Progenitor cell of endocrine pancreas (in vitro differentiated cells): ENCODE results near the gene GNG12. TPM values are rescaled to one million over a fixed set of nuclear protein-coding genes. Genes with fewer than 3 reads are reported as not detected.
"Not testable (repeated sequence)": the region's sequence is repeated elsewhere in the genome, so short reads cannot be mapped to it uniquely, and the experiment has no call there.

Source experiments
- DNase-seq: peaks from one replicate; pipeline ENCODE4 v3.0.0; 2021; ENCODE audit warnings: low spot score; ENCODE audit not compliant: unreplicated experiment
- H3K27ac Mint-ChIP-seq: 2 replicates; pipeline ENCODE4 v1.8.0; 2021; ENCODE audit warnings: mild to moderate bottlenecking, moderate library complexity, mixed read lengths
- H3K27me3 Mint-ChIP-seq: 2 replicates; pipeline ENCODE4 v1.8.0; 2021; ENCODE audit warnings: mixed read lengths
- H3K36me3 Mint-ChIP-seq: 2 replicates; pipeline ENCODE4 v1.8.0; 2022; ENCODE audit warnings: mixed read lengths; ENCODE audit not compliant: insufficient read depth
- H3K4me1 Mint-ChIP-seq: 2 replicates; pipeline ENCODE4 v1.8.0; 2021; ENCODE audit warnings: low read depth, mixed read lengths
- H3K4me3 Mint-ChIP-seq: 2 replicates; pipeline ENCODE4 v1.8.0; 2021; ENCODE audit warnings: low read depth, mild to moderate bottlenecking, moderate library complexity, mixed read lengths
- H3K9me3 Mint-ChIP-seq: 2 replicates; pipeline ENCODE4 v1.8.0; 2021; ENCODE audit warnings: low read depth, mixed read lengths
- total RNA-seq: library from RNA; stranded (reverse); gene quantifications from 2 replicates; pipeline ENCODE4 v1.2.1, GENCODE V29; 2021
- TF ChIP-seq, protein P1 (sequence below): fragments of 200-600 bp; sonication (generic); IDR thresholded peaks from one replicate; pipeline ENCODE4 v1.5.0; 2021; ENCODE audit warnings: antibody characterized with exemption, mild to moderate bottlenecking; ENCODE audit not compliant: unreplicated experiment

The GNG12 gene
- total RNA-seq, 1 donor from 2014 or later = 8.9 TPM

DNA sequence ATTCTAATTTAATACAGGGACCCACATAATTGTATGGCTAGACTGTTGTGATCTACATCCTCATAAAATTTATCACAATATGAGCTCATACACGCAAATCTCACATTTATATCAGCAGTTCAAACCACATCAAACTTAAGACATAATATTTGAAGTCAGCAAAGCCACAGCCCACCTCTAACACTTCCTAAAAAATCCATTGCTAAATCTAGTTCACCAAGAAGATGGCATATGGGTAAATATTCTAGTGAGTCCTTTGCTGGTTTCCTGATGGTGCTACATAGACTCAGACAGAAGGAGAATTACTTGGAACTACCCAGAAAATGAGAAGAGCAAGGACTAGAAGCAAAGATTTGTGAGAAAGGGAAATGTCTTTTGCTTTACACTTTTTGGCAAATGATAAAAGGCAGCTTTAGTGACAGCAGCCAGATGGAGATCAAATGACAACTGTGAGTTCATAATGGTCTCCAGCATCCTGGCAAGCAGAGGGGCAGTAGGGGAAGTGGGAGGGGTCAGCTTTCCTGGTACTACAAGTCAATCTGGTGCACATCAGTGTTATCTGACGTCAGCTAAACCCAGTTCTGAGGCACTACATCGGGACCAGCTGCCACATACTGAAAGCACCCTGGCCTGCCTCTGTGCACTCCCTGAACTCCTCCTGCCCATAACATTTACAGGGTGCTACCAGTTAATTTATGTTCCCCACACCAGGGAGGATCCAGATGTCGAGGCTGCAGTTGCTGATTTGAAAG, 158.8 kb downstream of the GNG12 start:
- H3K4me3 Mint-ChIP-seq = no peak overlapping the region
- no peaks in the 10 kb centered on the region for H3K36me3 Mint-ChIP-seq
- no peak overlapping the region for H3K27ac Mint-ChIP-seq
- no peak for DNase-seq
- H3K4me1 Mint-ChIP-seq = peaks cover 17% of the 10 kb centered on the region
- TF ChIP-seq, protein P1, sequence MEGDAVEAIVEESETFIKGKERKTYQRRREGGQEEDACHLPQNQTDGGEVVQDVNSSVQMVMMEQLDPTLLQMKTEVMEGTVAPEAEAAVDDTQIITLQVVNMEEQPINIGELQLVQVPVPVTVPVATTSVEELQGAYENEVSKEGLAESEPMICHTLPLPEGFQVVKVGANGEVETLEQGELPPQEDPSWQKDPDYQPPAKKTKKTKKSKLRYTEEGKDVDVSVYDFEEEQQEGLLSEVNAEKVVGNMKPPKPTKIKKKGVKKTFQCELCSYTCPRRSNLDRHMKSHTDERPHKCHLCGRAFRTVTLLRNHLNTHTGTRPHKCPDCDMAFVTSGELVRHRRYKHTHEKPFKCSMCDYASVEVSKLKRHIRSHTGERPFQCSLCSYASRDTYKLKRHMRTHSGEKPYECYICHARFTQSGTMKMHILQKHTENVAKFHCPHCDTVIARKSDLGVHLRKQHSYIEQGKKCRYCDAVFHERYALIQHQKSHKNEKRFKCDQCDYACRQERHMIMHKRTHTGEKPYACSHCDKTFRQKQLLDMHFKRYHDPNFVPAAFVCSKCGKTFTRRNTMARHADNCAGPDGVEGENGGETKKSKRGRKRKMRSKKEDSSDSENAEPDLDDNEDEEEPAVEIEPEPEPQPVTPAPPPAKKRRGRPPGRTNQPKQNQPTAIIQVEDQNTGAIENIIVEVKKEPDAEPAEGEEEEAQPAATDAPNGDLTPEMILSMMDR = no peak
- no peaks in the 10 kb centered on the region for H3K9me3 Mint-ChIP-seq
- peaks cover 8% of the 10 kb centered on the region for H3K27me3 Mint-ChIP-seq

DNA sequence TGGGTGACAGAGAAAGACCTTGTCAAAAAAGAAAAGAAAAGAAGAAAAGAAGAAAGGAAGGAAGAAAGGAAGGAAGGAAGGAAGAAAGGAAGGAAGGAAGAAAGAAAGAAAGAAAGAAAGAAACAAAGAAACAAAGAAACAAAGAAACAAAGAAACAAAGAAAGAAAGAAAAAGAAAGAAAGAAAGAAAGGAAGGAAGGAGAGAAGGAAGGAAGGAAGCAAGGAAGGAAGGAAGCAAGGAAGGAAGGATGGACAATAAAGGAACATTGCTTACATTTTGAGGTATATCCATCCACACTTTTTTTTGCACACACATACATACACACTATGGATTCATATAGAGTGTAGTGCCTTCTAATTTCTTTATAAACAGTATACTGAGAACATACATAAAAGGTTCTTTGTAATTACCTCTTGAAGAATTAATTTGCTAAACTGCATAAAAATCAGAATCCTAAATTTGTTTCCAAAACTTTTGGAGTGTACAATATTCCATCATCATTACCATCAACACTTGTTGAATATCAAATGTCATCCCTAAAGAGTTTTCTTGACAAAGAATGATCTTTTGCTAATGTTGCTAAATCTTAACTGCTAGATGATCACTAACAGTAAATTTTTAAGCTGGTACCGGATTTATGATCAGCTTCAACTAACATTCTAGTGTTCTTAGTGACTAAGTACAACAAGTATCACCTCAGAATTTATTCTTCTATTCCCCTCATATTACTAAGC, 159.6 kb downstream of the GNG12 start:
- H3K4me3 Mint-ChIP-seq = no peak overlapping the region
- TF ChIP-seq, protein P1 = no peak
- no peak for DNase-seq
- H3K27me3 Mint-ChIP-seq = peaks cover 11% of the 10 kb centered on the region
- H3K36me3 Mint-ChIP-seq = no peaks in the 10 kb centered on the region
- peaks cover 16% of the 10 kb centered on the region for H3K4me1 Mint-ChIP-seq
- H3K9me3 Mint-ChIP-seq = no peaks in the 10 kb centered on the region
- no peak overlapping the region for H3K27ac Mint-ChIP-seq

DNA sequence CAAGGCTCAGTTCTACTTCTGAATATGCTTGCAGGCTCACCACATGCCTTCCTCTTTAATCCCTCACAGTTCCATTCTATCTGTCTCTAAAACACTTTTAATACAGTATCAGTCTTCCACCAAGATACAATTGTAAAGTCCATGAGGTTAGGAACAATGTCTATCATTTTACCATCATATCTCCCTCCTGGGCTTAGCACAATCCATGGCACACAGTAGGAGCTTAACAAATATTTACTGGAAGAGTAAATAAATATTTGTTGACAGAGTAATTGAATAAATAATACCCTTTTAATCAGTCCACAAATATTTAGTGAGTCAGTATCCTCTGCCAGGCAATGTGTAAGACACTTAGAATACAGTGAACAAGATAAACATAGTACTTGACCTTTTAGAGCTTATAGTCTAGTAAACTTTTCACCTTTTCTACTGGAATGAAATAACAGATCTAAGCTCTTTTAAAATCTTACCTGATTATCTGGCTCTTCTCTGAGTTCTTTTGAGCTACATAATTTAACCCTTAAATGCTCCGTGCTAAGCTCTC, 160.9 kb downstream of the GNG12 start:
- no peaks in the 10 kb centered on the region for H3K36me3 Mint-ChIP-seq
- no peaks in the 10 kb centered on the region for H3K9me3 Mint-ChIP-seq
- H3K27me3 Mint-ChIP-seq = peaks cover 11% of the 10 kb centered on the region

DNA sequence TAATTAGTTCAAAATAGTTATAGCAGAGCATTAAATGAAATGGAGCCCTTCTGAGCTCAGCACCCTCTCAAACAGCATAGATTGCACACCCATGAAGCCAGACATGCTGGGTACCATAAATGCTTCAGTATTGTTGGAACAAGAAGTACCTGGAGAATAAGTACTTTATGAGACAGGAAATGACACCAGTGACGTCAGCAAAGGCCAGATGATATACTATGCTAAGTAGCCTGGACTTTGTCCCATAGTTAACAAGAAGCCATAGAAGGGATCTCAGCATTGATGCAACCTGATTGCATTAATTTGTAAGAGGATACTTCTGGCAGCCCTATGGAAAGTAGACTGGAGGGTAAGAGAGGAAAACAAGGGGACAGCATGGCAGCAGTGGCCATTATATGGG, 164.6 kb downstream of the GNG12 start:
- peaks cover 2% of the 10 kb centered on the region for H3K4me1 Mint-ChIP-seq
- H3K4me3 Mint-ChIP-seq = no peak overlapping the region
- no peaks in the 10 kb centered on the region for H3K9me3 Mint-ChIP-seq
- TF ChIP-seq, protein P1 = no peak
- H3K27me3 Mint-ChIP-seq = peaks cover 6% of the 10 kb centered on the region
- no peak for DNase-seq
- no peak overlapping the region for H3K27ac Mint-ChIP-seq
- no peaks in the 10 kb centered on the region for H3K36me3 Mint-ChIP-seq

More for the DNA sequence above, 160.9 kb downstream of the GNG12 start:
- no peak for DNase-seq
- H3K4me3 Mint-ChIP-seq = no peak overlapping the region
- TF ChIP-seq, protein P1 = no peak
- H3K27ac Mint-ChIP-seq = no peak overlapping the region
- peaks cover 6% of the 10 kb centered on the region for H3K4me1 Mint-ChIP-seq

DNA sequence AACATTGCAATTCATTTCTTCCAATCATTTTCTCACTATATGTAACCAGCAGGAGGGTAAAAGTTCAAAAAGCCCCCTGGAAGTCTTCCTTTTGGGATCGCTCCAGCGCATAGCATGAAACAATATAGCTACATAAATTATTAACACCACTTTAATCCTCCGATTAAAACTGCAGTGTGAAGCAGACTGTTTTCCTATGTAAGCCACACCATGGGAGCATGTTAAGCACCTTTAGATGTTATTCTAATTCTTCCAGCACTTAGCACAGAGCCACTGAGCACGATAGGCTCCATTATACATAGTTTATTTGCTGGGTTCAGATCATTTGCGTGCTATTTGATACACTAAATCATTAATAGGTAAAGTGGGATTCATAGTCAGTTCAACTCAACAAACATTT, 166.6 kb downstream of the GNG12 start:
- Mint-ChIP-seq H3K36me3 (no peaks in the 10 kb centered on the region), H3K27ac (no peak overlapping the region), H3K27me3 (peaks cover 6% of the 10 kb centered on the region), H3K9me3 (no peaks in the 10 kb centered on the region), H3K4me1 (peaks cover 2% of the 10 kb centered on the region), H3K4me3 (no peak overlapping the region)
- no peak for DNase-seq
- TF ChIP-seq, protein P1 = no peak

DNA sequence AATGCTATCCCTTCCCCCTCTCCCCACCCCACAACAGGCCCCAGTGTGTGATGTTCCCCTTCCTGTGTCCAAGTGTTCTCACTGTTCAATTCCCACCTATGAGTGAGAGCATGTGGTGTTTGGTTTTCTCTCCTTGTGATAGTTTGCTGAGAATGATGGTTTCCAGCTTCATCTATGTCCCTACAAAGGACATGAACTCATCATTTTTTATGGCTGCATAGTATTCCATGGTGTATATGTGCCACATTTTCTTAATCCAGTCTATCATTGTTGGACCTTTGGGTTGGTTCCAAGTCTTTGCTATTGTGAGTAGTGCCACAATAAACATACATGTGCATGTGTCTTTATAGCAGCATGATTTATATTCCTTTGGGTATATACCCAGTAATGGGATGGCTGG, 168.0 kb downstream of the GNG12 start:
- H3K27me3 Mint-ChIP-seq, H3K9me3 Mint-ChIP-seq, H3K27ac Mint-ChIP-seq, H3K36me3 Mint-ChIP-seq, H3K4me1 Mint-ChIP-seq, H3K4me3 Mint-ChIP-seq, DNase-seq: not testable (repeated sequence)
